Measurements from ENCODE around the gene SYT17. TPM values are rescaled to one million over a fixed set of nuclear protein-coding genes. Genes with fewer than 3 reads are reported as not detected.

Gene SYT17
- total and polyA plus RNA-seq, 8 donors = 12.3 to 26.3 (median 15.2) TPM

DNA sequence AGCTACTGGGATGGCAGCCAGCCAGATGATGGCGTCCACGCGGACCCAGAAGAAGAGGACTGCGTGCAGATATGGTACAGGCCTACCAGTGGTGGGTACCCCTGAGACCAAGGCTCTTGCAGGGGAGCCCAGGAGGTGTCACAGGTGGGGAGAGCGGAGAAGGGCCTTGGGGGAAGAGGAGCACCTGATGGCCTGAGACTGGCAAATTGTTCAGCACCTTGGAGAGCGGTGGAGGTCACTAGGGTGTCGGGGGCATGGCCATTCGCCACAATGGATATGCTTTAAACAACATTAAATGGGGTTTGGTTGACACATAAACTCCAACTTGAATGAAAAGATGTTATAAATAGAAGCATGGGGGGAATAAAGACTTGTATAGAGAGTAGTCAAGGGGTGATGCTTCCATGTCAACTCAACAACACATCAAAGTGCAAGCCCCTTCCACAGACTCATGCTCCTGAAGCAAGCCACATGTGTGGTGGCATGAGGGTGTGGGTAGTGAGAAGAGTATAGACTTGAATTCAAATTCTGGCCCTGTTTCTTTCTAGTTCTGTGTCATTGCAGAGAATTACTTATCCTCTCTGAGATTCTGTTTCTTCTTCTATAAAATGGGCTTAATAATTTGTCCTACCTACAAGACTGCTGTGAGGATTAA, 139.7 kb downstream of the SYT17 start:
- ATAC-seq (no peak), DNase-seq (no peak)
- intact Hi-C loops (cut with DNase I) = no loop called here
- Histone ChIP-seq H3K27me3 (no peaks in the 10 kb centered on the region), H3K36me3 (no peaks in the 10 kb centered on the region), H3K4me1 (no peaks in the 10 kb centered on the region), H3K9me3 (no peaks in the 10 kb centered on the region), H3K27ac (no peak overlapping the region), H3K4me3 (no peak overlapping the region)
- TF ChIP-seq, protein P1, sequence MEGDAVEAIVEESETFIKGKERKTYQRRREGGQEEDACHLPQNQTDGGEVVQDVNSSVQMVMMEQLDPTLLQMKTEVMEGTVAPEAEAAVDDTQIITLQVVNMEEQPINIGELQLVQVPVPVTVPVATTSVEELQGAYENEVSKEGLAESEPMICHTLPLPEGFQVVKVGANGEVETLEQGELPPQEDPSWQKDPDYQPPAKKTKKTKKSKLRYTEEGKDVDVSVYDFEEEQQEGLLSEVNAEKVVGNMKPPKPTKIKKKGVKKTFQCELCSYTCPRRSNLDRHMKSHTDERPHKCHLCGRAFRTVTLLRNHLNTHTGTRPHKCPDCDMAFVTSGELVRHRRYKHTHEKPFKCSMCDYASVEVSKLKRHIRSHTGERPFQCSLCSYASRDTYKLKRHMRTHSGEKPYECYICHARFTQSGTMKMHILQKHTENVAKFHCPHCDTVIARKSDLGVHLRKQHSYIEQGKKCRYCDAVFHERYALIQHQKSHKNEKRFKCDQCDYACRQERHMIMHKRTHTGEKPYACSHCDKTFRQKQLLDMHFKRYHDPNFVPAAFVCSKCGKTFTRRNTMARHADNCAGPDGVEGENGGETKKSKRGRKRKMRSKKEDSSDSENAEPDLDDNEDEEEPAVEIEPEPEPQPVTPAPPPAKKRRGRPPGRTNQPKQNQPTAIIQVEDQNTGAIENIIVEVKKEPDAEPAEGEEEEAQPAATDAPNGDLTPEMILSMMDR (IDR thresholded peaks at IDR 0.05) = no peak

GRCh38 chr16:19308392-19308791, 140.4 kb downstream of the SYT17 start:
- Histone ChIP-seq H3K36me3 (no peaks in the 10 kb centered on the region), H3K4me1 (no peaks in the 10 kb centered on the region), H3K27ac (no peak overlapping the region), H3K27me3 (no peaks in the 10 kb centered on the region), H3K9me3 (no peaks in the 10 kb centered on the region), H3K4me3 (no peak overlapping the region)
- ATAC-seq = no peak
- intact Hi-C loops (cut with DNase I) = no loop called here
- TF ChIP-seq, protein P1 (IDR thresholded peaks at IDR 0.05) = no peak
- no peak for DNase-seq

- TF ChIP-seq, protein P1 (IDR thresholded peaks at IDR 0.05) = no peak
- intact Hi-C loops (cut with DNase I) = no loop called here
These were observed 141.1 kb downstream of the SYT17 start for GRCh38 chr16:19309178-19309577.

DNA sequence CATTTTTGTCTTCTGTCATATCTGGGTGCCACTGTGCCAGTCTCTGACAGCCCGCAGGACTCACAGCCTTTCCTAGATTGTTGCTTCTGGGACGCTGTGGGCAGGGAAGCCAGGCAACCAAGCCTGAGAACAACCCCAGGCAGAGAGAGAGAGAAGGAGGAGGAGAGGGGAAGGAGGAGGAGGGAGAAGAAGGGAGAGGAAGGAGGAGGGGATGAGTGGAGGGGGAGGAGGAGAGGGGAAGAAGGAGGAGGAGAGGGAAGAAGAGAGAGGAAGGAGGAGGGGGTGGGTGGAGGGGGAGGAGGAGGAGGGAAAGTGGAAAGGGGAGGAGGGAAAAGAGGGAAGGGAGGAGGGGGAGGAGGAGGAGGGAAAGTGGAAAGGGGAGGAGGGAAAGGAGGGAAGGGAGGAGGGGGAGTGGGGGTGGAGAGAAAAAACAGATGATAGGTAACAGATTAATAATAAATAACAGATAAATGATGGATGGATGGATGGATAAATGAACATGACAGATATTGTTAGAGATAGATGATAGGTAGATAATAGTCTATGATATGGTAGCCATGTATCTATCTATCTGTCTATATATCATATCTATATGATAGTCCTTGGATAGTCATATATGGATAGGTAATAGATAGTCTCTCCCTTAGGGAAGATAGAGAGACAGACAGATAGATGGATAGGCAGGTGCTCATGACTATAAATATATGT, 146.8 kb downstream of the SYT17 start:
- intact Hi-C loops (cut with DNase I) = loop anchor here in 1 of 2 donors (10.0 kb wide), 1 partner anchor 60 kb away; no protein-coding TSS in a partner anchor
- H3K9me3 ChIP-seq = no peaks in the 10 kb centered on the region
- DNase-seq (no peak), ATAC-seq (no peak)
- no peaks in the 10 kb centered on the region for H3K4me1 ChIP-seq
- no peaks in the 10 kb centered on the region for H3K36me3 ChIP-seq
- TF ChIP-seq, protein P1 (IDR thresholded peaks at IDR 0.05) = no peak
- no peak overlapping the region for H3K27ac ChIP-seq
- H3K4me3 ChIP-seq = no peak overlapping the region
- H3K27me3 ChIP-seq = no peaks in the 10 kb centered on the region

More at GRCh38 chr16:19309178-19309577, 141.1 kb downstream of the SYT17 start:
- Histone ChIP-seq H3K4me1 (no peaks in the 10 kb centered on the region), H3K4me3 (no peak overlapping the region), H3K27me3 (no peaks in the 10 kb centered on the region), H3K9me3 (no peaks in the 10 kb centered on the region), H3K36me3 (no peaks in the 10 kb centered on the region), H3K27ac (no peak overlapping the region)
- no peak for ATAC-seq
- no peak for DNase-seq

DNA sequence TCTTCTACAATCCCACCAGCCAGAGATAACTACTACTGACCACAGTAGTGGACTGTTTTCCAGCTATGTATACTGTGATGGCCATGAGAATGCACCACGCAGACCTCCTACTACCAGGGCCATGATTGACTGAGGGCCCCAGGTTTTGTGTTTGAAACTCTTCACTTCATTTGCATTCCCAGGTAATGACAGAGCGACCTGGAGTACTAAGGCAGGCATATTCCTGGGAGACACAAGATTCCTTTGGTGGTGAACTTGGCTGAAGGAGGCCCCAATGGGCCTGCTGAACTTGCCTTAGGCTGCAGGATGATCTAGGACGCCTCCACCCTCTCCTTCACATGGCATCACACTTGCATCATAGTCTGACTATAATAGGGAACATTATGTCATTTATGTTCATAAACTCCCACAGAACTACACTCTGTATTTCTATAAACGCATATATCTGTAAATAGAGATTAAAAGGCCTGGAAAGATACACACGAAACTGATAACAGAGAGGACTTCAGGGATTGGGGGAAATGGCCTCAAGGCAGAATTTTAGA, 147.9 kb downstream of the SYT17 start:
- Histone ChIP-seq H3K9me3 (no peaks in the 10 kb centered on the region), H3K4me3 (no peak overlapping the region), H3K27ac (no peak overlapping the region), H3K27me3 (no peaks in the 10 kb centered on the region), H3K4me1 (no peaks in the 10 kb centered on the region), H3K36me3 (no peaks in the 10 kb centered on the region)
- DNase-seq (no peak), ATAC-seq (no peak)
- TF ChIP-seq, protein P1 (IDR thresholded peaks at IDR 0.05) = no peak
- intact Hi-C loops (cut with DNase I) = loop anchor here in 1 of 2 donors (10.0 kb wide), 1 partner anchor 61 kb away; no protein-coding TSS in a partner anchor
